Parathyroid adenoma (tissue), 2 donors: ENCODE results near the gene HIC2.
"Not testable (repeated sequence)": the region's sequence is repeated elsewhere in the genome, so short reads cannot be mapped to it uniquely, and the experiment has no call there.

ENCODE experiments used
- H2AFZ ChIP-seq: fragments of 300-600 bp; sonication (generic); one replicate; pipeline ENCODE4 v1.7.0; 2017; ENCODE audit warnings: antibody characterized with exemption, mild to moderate bottlenecking
- H3K27ac ChIP-seq: fragments of 300-600 bp; sonication (generic); one replicate; pipeline ENCODE4 v1.7.0; 2017
- H3K27me3 ChIP-seq: fragments of 300-600 bp; sonication (generic); one replicate; pipeline ENCODE4 v1.7.0; 2017; ENCODE audit warnings: low read length; ENCODE audit not compliant: control insufficient read depth, insufficient read depth
- H3K36me3 ChIP-seq: fragments of 300-600 bp; sonication (generic); one replicate; pipeline ENCODE4 v1.7.0; 2017; ENCODE audit warnings: low read length; ENCODE audit not compliant: control insufficient read depth, insufficient read depth
- H3K4me1 ChIP-seq: fragments of 300-600 bp; sonication (generic); one replicate; pipeline ENCODE4 v1.7.0; 2017; ENCODE audit warnings: control low read depth
- H3K4me2 ChIP-seq: fragments of 300-600 bp; sonication (generic); one replicate; pipeline ENCODE4 v1.7.0; 2017; ENCODE audit warnings: low read length
- H3K4me3 ChIP-seq: fragments of 300-600 bp; sonication (generic); one replicate; pipeline ENCODE4 v1.7.0; 2017; ENCODE audit warnings: low read depth, low read length
- H3K79me2 ChIP-seq: fragments of 300-600 bp; sonication (generic); one replicate; pipeline ENCODE4 v1.7.0; 2017; ENCODE audit warnings: control low read depth
- H3K9ac ChIP-seq: fragments of 300-600 bp; sonication (generic); one replicate; pipeline ENCODE4 v1.7.0; 2017; ENCODE audit warnings: mild to moderate bottlenecking
- H3K9me3 ChIP-seq: fragments of 300-600 bp; sonication (generic); one replicate; pipeline ENCODE4 v1.7.0; 2017; ENCODE audit warnings: low read length; ENCODE audit not compliant: control insufficient read depth
- donor health status: primary hyperparathyroidism.

Gene HIC2

GRCh38 chr22:21473664-21474063 is 56.5 kb downstream of the HIC2 start:
- not testable (repeated sequence) for H3K4me1 ChIP-seq, H3K9me3 ChIP-seq, H2AFZ ChIP-seq, H3K36me3 ChIP-seq, H3K9ac ChIP-seq, H3K27ac ChIP-seq, H3K4me3 ChIP-seq, H3K79me2 ChIP-seq, H3K4me2 ChIP-seq, H3K27me3 ChIP-seq

- not testable (repeated sequence) for H3K4me1 ChIP-seq, H3K27ac ChIP-seq, H3K4me3 ChIP-seq, H3K36me3 ChIP-seq, H3K9me3 ChIP-seq, H3K9ac ChIP-seq, H3K27me3 ChIP-seq, H2AFZ ChIP-seq, H3K4me2 ChIP-seq, H3K79me2 ChIP-seq
Observed at GRCh38 chr22:21484039-21484438, 66.9 kb downstream of the HIC2 start.

GRCh38 chr22:21487723-21488122 is 70.6 kb downstream of the HIC2 start:
- not testable (repeated sequence) for H3K9me3 ChIP-seq, H3K79me2 ChIP-seq, H3K27ac ChIP-seq, H3K36me3 ChIP-seq, H3K9ac ChIP-seq, H3K4me1 ChIP-seq, H3K27me3 ChIP-seq, H3K4me3 ChIP-seq, H3K4me2 ChIP-seq, H2AFZ ChIP-seq

DNA sequence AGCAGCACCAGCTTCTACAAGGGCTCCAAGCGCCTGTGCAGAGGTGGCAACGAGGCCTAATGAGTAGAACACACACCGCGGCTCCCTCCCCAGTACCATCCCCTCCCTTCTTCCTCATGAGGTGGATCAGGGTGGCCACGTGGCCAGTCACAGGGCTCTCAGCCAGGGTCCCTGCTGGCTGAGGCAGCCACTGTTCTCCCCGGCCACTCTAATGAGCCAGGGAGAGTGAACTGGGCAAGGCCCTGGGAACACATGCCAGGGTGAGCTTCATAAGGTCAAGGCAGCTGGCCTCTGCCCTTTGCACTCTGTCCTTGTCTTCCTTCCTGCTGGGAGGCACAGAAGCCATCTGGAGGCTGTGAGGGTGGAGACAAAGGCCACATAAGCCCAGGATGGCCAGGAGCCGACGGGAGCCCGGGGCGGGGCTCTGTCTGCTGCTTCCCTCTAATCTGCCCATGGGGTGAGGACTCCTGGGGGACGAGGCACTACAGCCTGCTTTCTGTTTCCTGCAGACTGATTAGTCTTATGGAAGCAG is 72.0 kb downstream of the HIC2 start:
- not testable (repeated sequence) for H3K79me2 ChIP-seq, H3K9me3 ChIP-seq, H3K27me3 ChIP-seq, H3K4me2 ChIP-seq, H3K27ac ChIP-seq, H3K9ac ChIP-seq, H3K4me1 ChIP-seq, H2AFZ ChIP-seq, H3K4me3 ChIP-seq, H3K36me3 ChIP-seq

- not testable (repeated sequence) for H3K9me3 ChIP-seq, H3K4me2 ChIP-seq, H3K4me1 ChIP-seq, H2AFZ ChIP-seq, H3K27me3 ChIP-seq, H3K79me2 ChIP-seq, H3K27ac ChIP-seq, H3K36me3 ChIP-seq, H3K9ac ChIP-seq, H3K4me3 ChIP-seq
Observed at GRCh38 chr22:21490556-21490955, 73.4 kb downstream of the HIC2 start.

GRCh38 chr22:21492271-21492670 is 75.1 kb downstream of the HIC2 start:
- H3K79me2 ChIP-seq, H3K9ac ChIP-seq, H3K36me3 ChIP-seq, H3K4me1 ChIP-seq, H3K4me2 ChIP-seq, H2AFZ ChIP-seq, H3K27me3 ChIP-seq, H3K9me3 ChIP-seq, H3K4me3 ChIP-seq, H3K27ac ChIP-seq: not testable (repeated sequence)

- not testable (repeated sequence) for H2AFZ ChIP-seq, H3K27ac ChIP-seq, H3K4me1 ChIP-seq, H3K9ac ChIP-seq, H3K79me2 ChIP-seq, H3K36me3 ChIP-seq, H3K9me3 ChIP-seq, H3K27me3 ChIP-seq, H3K4me2 ChIP-seq, H3K4me3 ChIP-seq
Observed at GRCh38 chr22:21493789-21494782, 76.9 kb downstream of the HIC2 start.

GRCh38 chr22:21497984-21498383 is 80.8 kb downstream of the HIC2 start:
- H2AFZ ChIP-seq, H3K36me3 ChIP-seq, H3K4me3 ChIP-seq, H3K27me3 ChIP-seq, H3K27ac ChIP-seq, H3K4me1 ChIP-seq, H3K9me3 ChIP-seq, H3K9ac ChIP-seq, H3K4me2 ChIP-seq, H3K79me2 ChIP-seq: not testable (repeated sequence)

- H3K36me3 ChIP-seq, H3K4me3 ChIP-seq, H3K9ac ChIP-seq, H3K27ac ChIP-seq, H2AFZ ChIP-seq, H3K9me3 ChIP-seq, H3K79me2 ChIP-seq, H3K4me1 ChIP-seq, H3K27me3 ChIP-seq, H3K4me2 ChIP-seq: not testable (repeated sequence)
Observed at GRCh38 chr22:21498489-21498888, 81.3 kb downstream of the HIC2 start.

- not testable (repeated sequence) for H3K36me3 ChIP-seq, H3K9me3 ChIP-seq, H3K4me1 ChIP-seq, H2AFZ ChIP-seq, H3K79me2 ChIP-seq, H3K27ac ChIP-seq, H3K4me2 ChIP-seq, H3K4me3 ChIP-seq, H3K27me3 ChIP-seq, H3K9ac ChIP-seq
Observed at GRCh38 chr22:21499623-21500506, 82.7 kb downstream of the HIC2 start.
